RWPE2 (cell line): Measurements from ENCODE around the gene KCNQ2.

Experiments
- ATAC-seq: fragments of 200-7000 bp; cut with Tn5 transposase; 3 replicates; pipeline ENCODE4 v1.9.1; 2021; ENCODE audit warnings: low read depth
- DNase-seq: peaks from one replicate; pipeline ENCODE4 v3.0.0-alpha.2; 2020; ENCODE audit warnings: low spot score
- H3K27ac ChIP-seq: fragments of 450-650 bp; 2 replicates; pipeline ENCODE4 v1.5.1; 2017; ENCODE audit warnings: mild to moderate bottlenecking; ENCODE audit not compliant: poor library complexity, severe bottlenecking
- H3K27me3 ChIP-seq: fragments of 250-450 bp; sonication (Bioruptor Pico); 2 replicates; pipeline ENCODE4 v1.5.1; 2021; ENCODE audit warnings: mild to moderate bottlenecking, moderate library complexity; ENCODE audit not compliant: insufficient read depth, poor library complexity, severe bottlenecking
- H3K36me3 ChIP-seq: fragments of 250-450 bp; sonication (Bioruptor Pico); 2 replicates; pipeline ENCODE4 v1.5.1; 2020; ENCODE audit warnings: low read depth, mild to moderate bottlenecking, moderate library complexity
- H3K4me1 ChIP-seq: fragments of 250-450 bp; sonication (Bioruptor Pico); 2 replicates; pipeline ENCODE4 v1.5.1; 2021; ENCODE audit warnings: mild to moderate bottlenecking, moderate library complexity; ENCODE audit not compliant: insufficient read depth, poor library complexity, severe bottlenecking
- H3K4me3 ChIP-seq: fragments of 250-450 bp; sonication (Bioruptor Pico); 2 replicates; pipeline ENCODE4 v1.5.1; 2021; ENCODE audit warnings: mild to moderate bottlenecking, moderate library complexity; ENCODE audit not compliant: severe bottlenecking
- H3K9me3 ChIP-seq: fragments of 250-450 bp; sonication (Bioruptor Pico); 2 replicates; pipeline ENCODE4 v1.5.1; 2021; ENCODE audit warnings: mild to moderate bottlenecking, moderate library complexity; ENCODE audit not compliant: severe bottlenecking
- CTCF ChIP-seq: fragments of 450-650 bp; IDR thresholded peaks from one replicate; pipeline ENCODE4 v1.5.1; 2017; ENCODE audit warnings: mild to moderate bottlenecking, moderate library complexity; ENCODE audit not compliant: poor library complexity, severe bottlenecking

The KCNQ2 gene

GRCh38 chr20:63492518-63492917 is 20.1 kb upstream of the KCNQ2 start:
- Histone ChIP-seq H3K9me3 (no peaks in the 10 kb centered on the region), H3K27ac (no peak overlapping the region), H3K36me3 (no peaks in the 10 kb centered on the region), H3K4me3 (no peak overlapping the region), H3K27me3 (peaks cover 28% of the 10 kb centered on the region), H3K4me1 (no peaks in the 10 kb centered on the region)
- no peak for DNase-seq
- no peak for TF ChIP-seq CTCF
- ATAC-seq = no peak

DNA sequence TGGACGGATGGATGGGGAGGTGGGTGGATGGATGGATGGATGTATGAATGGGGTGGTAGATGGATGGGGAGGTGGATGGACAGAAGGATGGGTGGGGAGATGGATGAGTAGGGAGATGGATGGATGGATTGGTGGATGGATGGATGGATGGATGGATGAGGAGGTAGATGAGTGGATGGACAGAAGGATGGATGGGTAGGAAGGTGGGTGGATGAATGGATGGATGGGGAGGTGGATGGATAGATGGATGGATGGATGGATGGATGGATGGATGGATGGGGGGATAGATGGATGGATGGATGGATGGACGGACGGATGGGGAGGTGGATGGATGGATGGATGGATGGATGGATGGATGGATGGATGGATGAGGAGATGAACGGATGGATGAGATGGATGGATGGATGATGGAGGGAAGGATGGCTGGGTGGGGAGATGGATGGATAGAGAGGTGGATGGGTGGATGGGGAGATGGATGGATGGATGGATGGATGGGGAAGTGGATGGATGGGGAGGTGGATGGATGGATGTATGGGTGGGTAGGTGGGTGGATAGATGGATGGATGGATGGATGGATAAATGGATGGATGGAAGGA is 19.3 kb upstream of the KCNQ2 start:
- H3K4me1 ChIP-seq = no peaks in the 10 kb centered on the region
- no peak for TF ChIP-seq CTCF
- H3K27me3 ChIP-seq = peaks cover 29% of the 10 kb centered on the region
- H3K4me3 ChIP-seq = no peak overlapping the region
- H3K9me3 ChIP-seq = no peaks in the 10 kb centered on the region
- no peak for DNase-seq
- H3K27ac ChIP-seq = no peak overlapping the region
- no peak for ATAC-seq
- no peaks in the 10 kb centered on the region for H3K36me3 ChIP-seq

- DNase-seq (no peak), ATAC-seq (no peak)
- Histone ChIP-seq H3K27ac (no peak overlapping the region), H3K9me3 (no peaks in the 10 kb centered on the region), H3K4me3 (no peak overlapping the region), H3K4me1 (no peaks in the 10 kb centered on the region), H3K27me3 (peaks cover 29% of the 10 kb centered on the region), H3K36me3 (no peaks in the 10 kb centered on the region)
- no peak for TF ChIP-seq CTCF
Observed at GRCh38 chr20:63491078-63491477, 18.6 kb upstream of the KCNQ2 start.

GRCh38 chr20:63490416-63490815 is 18.0 kb upstream of the KCNQ2 start:
- ATAC-seq (no peak), DNase-seq (no peak)
- H3K27ac ChIP-seq = no peak overlapping the region
- no peaks in the 10 kb centered on the region for H3K36me3 ChIP-seq
- no peaks in the 10 kb centered on the region for H3K4me1 ChIP-seq
- TF ChIP-seq CTCF = no peak
- no peaks in the 10 kb centered on the region for H3K9me3 ChIP-seq
- H3K4me3 ChIP-seq = no peak overlapping the region
- peaks cover 29% of the 10 kb centered on the region for H3K27me3 ChIP-seq
